ENCODE data around the gene SYMPK.
A peak's percentile ranks its signal among the peaks of the same experiment; 100 is the strongest.

SYMPK gene

DNA sequence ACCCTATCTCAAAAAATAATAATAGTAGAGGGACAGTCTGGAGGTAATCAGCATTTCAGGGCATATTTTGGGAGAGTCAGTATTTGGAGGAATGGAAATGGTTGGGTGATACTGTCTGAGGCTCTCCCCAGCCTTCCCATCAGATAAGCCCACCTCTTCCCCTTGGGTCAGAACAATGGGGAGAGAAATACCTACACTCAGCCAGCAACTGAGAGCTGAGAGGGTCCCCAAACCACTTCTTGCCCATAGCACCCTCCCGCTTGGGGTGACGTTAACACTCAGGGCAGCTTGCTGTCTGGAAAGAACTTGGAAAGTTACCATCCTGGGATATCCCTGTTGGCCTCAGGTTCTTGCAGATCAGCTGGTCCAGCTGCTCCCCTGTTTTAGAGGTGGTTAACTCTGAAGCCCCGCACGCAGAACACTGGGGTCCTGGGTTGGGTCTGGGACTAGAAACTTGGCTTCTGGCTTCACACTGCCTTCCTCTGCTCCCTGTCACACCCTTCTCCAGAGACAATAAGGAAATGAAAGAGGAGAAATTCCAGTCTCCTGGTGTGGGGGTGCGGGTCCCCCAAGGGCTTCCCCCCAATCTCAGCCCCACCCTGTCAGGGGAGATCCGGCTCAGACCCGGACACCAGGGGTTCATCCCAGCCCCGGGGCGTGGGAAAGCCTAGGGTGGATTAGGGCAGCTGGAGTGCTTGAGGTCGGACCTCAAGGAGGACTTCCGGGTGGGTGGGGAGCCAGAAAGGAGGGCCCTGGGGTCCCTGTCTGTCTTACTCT, 3.6 kb upstream of the SYMPK start:
- DNase-seq: no peak

GRCh38 chr19:45865269-45865948, 2.5 kb upstream of the SYMPK start:
- DNase-seq: no peak

GRCh38 chr19:45864629-45865082, 1.7 kb upstream of the SYMPK start:
- no peak for DNase-seq

DNA sequence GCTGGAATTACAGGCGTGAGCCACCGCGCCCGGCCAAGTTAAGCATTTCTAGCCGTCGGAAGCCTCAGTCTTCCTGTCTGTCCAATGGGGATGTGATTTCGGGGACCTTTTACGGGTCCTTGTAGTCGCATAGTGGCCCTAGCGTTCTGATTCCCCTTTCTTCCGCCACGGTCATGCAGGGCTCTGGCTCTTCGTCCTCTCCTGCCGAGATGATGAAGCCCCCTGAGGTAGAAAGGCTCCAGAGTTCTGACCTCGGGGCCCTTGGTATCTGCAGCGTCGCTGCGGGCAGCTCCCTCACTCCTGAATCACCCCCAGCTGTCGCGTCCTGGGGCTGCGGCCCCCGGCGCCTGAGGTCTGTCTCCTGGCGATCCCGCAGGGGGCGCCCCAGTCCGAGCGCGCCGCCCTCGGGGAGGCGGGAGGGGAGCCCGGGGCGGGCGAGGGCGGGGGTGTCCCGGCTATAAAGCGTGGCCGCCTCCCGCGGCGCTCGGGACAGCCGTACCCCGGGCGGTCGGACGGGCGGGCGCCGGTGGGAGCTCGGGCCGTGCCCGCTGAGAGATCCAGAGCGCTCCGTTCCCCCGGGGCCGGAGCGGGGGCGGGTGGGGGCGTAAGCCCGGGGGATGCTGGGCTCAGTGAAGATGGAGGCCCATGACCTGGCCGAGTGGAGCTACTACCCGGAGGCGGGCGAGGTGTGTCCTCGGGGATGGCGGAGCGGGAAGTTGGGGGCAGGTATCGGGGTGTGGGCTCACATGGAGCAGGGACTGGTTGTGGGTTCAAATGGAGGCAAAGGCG, 1.1 kb upstream of the SYMPK start, which contains the start of gene FOXA3:
TSS of gene FOXA3 (plus strand) at position 487 of the 789 bp plus-strand sequence. CDS start at position 618, 131 bp downstream.
- peak; percentile 68 for DNase-seq

DNA sequence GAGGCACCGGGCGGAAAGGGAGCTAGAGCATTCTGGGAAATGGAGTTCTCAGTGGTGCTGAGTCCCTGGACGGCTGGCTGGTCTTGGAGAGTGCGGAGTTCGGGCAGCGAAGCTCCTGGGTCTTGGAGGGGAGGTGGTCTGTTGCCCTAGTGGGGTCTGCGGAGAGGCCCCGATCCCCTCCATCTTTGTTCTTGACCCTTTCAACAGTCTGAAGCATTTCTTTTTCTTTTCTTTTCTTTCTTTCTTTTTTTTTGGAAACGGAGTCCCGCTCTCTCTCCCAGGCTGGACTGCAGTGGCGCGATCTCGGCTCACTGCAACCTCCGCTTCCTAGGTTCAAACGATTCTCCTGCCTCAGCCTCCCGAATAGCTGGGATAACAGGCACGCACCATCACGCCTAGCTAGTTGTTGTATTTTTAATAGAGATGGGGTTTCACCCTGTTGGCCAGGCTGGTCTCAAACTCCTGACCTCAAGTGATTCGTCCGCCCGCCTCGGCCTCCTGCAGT, 440 bp upstream of the SYMPK start:
- no peak for DNase-seq

- no peak for DNase-seq
Measured at GRCh38 chr19:45862271-45862563, 730 bp downstream of the SYMPK start.

DNA sequence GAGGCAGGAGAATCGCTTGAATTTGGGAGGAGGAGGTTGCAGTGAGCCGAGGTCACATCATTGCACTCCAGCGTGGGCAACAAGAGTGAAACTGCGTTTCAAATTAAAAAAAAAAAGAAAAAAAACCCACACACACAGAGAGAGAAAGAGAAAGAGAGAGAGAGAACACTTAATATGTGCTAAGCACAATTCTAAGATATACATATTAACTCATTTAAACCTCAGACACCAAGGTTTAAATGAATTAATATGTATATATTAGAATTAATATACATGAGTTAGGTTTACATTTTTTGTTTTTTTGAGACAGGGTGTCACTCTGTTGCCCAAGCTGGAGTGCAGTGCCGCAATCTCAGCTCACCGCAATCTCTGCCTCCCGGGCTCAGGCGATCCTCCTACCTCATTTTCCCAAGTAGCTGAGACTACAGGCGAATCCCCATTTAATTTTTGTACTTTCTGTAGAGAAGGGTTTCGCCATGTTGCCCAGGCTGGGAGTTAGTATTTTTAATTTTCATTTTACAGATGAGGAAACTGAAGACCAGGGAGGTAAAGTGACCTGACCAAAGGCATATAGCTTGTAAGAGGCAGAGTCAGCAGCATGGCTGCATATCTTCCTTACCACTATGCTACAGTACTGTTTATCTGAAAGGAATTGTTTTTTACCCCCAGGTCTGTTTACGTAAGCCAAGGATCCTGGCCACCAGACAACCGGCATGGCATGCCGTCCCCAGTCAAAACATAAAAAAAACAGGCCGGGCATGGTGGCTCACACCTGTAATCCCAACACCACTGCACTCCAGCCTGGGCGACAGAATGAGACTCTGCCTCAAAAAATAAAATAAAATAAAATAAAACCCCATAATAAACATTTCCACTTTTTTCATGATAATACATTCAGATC, 2.3 kb downstream of the SYMPK start:
- no peak for DNase-seq

DNA sequence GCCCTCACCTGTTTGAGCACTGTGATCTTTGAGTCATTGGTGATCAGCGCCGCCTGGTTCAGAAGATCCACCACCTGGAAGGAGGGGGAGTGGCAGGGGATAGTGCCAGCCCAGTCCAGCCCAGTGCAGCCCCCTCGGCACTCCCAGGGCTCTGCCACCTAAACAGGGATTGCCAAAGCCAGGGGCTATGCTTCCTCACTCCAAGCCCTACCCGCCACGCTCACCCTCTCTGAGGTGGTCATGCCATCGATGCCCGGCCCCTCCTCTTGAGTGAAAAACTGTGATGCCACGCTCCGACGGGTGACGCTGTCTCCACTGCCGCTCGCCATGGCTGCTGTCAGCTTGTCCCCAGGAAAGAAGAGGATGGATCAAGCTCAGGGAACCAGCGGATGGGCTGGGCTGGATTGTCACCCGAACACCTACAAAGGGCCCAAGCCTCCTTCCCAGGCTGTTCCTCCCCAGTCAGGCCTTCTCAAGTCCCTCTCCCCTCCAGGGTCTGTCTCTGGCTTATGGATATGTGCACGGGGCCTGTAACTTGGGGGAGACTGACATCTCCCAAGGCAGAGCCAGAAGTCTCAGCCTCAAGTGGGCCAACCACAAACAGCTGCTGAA, 8.7 kb downstream of the SYMPK start:
- DNase-seq: no peak

GRCh38 chr19:45852983-45853382, 10.0 kb downstream of the SYMPK start:
- DNase-seq: no peak

DNA sequence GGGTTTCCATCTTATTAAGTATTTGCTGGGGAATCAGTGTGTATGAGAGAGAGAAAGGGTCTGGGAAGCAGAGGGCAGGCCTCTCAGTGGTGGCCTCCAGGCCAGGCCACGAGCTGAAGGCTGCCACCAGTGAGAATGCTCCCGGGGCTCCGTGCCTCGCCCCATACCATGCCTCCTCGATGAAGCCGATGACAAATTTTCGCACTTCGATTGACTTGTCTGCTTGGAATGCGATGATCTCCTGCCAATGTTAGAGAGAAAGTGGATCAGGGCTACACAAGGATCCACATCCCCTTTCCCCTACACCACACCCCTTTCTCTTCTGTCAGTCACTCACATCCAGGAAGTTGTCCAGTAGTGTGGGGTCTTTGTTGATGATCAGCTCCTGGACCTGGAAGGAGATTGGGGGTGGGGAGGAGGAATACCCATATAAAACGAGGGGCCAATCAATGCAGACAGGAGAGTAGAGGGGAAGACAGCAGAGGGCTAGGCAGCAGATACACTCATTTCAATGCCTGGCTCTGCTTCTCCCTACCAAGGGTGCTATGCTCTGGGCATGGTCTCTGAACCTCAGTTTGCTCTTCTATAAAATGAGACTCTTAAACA, 10.7 kb downstream of the SYMPK start:
- DNase-seq: no peak

- no peak for DNase-seq
Measured at GRCh38 chr19:45848922-45849321, 14.0 kb downstream of the SYMPK start.

GRCh38 chr19:45847663-45848062, 15.3 kb downstream of the SYMPK start:
- DNase-seq: no peak

GRCh38 chr19:45842198-45842597, 20.7 kb downstream of the SYMPK start:
- no peak for DNase-seq

DNA sequence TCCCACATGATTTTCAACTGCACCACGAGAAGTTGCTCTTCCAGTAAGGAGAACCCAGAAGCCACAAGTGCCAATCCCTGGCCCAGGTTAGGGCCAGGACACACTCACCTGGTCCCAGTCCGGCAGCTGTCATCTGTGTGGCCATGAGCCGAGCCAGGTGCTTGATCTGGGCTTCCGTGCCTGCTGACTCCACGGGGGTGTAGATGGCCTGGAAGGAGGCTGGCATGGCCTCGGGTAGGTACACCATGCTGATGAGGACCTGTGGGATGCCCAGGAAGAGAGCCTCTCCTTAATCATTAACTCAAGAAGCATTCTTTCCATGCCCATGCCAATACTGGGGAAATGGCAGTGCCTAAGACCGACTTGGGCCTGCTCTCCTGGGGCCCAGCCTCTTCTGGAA, 28.0 kb downstream of the SYMPK start:
- no peak for DNase-seq

GRCh38 chr19:45828945-45829344, 34.0 kb downstream of the SYMPK start:
- no peak for DNase-seq

- DNase-seq: no peak
Measured at GRCh38 chr19:45828523-45828922, 34.4 kb downstream of the SYMPK start.

GRCh38 chr19:45827459-45828093, 35.4 kb downstream of the SYMPK start:
- no peak for DNase-seq

- no peak for DNase-seq
Measured at GRCh38 chr19:45826934-45827333, 36.0 kb downstream of the SYMPK start.

GRCh38 chr19:45825917-45826893, 36.7 kb downstream of the SYMPK start:
- no peak for DNase-seq

DNA sequence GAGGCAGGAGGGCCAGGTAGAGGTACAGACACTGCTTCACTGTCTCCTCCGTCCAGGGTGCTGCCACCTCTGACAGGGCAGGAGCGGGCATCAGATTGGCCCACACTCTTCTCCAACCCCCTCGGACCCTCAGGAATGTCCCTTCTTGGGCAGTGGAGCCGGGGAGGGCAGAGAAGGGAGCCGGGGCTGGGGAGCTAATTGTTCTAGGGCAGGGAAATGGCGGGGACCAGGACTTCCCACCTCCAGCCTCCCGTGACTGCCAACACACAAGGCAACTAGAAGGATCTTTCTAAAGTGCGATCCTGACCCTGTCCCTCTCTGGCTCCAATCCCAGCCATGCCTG, 37.7 kb downstream of the SYMPK start:
- DNase-seq: no peak
